Activated T-cell treated with anti-CD3 and anti-CD28 coated beads for 4 hours (primary cell): Measurements from ENCODE around the gene MGST2.
"Not testable (repeated sequence)": the region's sequence is repeated elsewhere in the genome, so short reads cannot be mapped to it uniquely, and the experiment has no call there.

Experiments used
- DNase-seq: peaks from one replicate; pipeline ENCODE4 v3.0.0-alpha.2; 2020

Gene MGST2

DNA sequence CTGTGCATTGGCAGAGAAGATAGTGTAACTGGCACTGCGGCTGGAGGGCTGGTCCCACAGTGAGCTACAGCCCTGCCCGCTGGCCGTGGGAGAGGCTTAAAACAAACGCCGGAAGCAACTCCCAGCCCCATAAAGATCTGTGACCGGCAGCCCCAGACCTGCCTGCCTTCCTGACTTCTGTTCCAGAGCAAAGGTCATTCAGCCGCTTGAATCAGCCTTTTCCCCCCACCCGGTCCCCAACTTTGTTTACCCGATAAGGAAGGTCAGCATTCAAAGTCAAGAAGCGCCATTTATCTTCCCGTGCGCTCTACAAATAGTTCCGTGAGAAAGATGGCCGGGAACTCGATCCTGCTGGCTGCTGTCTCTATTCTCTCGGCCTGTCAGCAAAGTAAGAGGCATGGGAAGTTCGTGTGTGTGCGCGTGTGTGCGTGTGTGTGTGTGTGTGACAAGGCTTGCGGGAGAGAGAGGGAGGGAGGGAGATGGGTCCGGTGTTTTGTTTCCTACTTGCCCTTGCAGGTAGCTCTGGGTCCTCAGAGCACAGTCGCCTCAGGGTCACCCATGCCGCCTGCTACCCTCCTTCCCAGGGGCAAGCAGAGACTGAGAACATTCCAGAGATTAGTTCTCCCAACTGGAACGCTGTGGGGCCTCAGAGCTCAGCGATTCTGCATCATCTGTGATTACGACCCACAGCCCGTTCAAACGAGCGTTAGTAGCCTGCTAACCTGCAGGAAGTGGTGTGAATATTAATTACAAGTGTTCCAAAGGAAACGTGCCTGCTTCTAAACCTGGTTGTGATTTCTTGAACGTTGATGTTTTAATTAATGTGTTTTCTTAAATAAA, at the start of gene MGST2:
TSS of gene MGST2 (plus strand) at position 130 of the 840 bp plus-strand sequence. CDS start at position 331, 201 bp downstream.
- no peak for DNase-seq

DNA sequence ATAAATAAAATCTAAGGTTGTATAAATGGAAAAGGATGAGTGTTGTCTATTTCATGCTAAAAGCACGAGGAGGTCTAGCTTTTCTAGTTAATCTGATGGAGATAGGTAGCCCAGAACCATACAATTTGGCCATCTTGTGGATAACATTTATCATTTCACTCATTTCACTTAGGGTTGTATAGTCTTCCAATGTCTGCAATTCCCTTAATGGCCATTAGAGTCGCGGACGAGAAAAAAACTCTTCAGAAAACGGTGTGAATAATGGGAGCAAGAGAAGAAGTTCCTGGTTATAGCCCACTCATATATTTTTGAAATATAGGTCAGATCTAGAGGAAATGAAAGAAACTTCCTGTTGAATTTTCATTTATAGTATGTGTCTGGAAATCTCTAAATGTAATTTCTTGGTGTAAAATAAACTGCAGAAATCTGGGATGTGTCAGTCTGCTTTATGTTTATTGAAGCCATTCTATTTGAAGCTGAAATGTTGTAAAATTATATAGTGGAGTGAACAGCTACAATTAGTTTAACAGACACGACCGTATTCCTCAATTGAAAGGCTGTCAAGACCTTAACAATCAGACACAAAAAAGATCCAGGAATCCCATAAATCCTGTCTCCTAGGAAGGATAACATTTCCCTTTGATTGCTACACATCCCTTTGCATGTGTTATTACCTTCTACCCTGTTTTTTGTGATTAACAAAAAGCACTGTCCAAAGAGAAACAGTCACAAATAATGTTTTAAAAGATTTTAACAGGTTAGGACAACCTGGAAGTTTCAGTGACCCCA, 47.7 kb upstream of the MGST2 start:
- DNase-seq, result no peak

DNA sequence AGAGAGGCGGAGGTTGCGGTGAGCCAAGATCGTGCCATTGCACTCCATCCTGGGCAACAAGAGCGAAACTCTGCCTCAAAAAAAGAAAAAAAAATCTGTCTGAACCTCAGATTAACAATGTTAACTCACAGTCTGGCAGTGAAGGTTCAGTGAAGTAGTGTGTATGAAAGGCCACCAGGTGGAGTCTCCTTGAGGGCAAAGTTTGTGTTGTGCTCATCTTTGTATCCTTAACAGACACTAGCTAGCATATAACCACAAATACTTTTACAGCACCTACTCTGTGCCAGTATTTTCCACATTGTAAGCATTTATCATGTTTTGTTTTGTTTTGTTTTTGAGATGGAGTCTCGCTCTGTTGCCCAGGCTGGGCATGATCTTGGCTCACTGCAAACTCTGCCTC, 46.0 kb upstream of the MGST2 start:
- no peak for DNase-seq

DNA sequence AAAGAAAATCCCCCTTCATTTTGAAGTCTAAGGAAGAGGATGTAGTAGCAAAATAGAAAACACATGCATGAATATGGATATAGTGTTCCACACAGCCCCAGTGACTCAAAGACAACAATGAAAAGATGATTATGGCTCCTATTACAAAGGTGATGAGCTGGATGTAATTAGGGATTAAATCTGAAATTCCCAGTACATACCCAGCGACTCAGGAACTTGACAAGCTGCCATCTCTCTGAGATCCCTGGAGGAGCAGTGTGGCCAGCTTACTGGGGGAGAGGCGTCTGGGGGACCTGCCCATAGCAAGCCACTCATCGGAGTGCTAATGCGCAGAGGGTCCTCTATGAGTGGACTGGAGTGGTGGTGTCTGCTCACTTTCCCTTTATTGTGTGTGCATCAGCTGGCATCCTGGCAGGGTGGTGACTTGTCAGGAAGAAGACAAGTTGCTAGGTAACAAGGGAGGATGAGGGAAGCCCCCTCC, 42.7 kb upstream of the MGST2 start:
- no peak for DNase-seq

DNA sequence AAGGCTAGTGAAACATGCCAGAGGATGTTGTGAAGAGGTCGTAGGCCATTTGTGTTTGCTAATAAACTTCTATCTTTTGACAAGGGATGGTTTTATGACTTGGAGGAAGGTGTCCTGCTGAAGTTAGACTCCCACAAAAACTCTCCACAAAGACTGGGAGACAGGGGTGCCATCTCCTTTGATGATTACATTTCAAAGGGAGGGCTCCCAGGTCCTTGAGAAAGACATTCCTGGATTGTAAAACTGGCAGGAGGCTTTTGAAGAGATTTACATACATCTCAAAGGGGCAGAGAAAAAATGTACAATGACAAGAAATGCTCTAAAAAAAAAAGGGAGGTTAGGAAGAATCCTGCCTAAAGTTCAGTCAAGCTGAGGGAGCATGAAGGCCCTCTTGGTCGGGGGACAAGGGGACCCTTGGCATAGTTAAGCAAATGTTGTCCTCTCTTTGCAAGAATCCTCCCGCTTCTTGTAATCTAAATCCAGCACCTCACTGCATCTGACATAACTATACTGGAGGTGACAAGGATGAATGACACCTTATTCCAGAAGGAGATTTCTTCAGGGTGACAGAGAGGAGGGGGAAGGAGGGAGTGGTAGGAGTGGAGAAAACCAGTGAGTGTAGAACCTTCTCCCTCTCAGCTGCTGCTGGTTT, 41.1 kb upstream of the MGST2 start:
- no peak for DNase-seq

DNA sequence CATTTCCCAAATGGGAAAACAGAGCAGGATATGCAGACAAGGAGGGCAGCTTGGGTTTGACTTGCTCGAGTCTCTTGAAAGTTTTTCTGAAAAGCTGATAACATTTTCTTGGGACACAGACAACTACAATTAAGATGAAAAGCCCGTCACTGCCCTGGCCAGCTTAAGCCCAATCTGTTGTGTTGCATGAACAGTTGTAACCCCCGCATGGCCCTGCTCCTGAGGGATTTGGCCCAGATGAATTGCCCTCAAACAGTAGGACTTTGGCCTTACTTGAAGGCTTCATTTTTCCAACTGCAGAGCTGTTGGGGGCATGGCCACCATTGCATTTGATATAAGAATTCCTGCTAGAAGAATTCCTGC, 40.5 kb upstream of the MGST2 start:
- no peak for DNase-seq

DNA sequence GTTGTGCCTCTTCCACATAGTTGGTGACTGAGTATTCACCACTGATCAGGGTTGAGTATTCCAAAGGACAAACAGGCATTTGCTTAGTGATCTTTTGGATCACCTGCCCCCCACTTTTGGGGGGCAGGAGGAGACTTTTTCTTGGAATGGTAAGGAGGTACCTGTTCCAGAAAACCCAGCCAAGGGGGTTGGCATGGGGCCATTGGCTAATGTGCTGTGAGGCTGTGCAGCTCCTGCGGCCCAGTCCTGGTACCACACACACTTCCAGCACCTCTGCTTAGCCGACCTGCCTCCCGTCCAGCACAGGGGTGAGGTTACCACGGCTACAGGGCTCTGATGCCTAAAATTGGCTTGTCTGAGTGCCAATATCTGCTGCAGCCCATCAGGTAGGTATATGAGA, 40.1 kb upstream of the MGST2 start:
- DNase-seq, result no peak

DNA sequence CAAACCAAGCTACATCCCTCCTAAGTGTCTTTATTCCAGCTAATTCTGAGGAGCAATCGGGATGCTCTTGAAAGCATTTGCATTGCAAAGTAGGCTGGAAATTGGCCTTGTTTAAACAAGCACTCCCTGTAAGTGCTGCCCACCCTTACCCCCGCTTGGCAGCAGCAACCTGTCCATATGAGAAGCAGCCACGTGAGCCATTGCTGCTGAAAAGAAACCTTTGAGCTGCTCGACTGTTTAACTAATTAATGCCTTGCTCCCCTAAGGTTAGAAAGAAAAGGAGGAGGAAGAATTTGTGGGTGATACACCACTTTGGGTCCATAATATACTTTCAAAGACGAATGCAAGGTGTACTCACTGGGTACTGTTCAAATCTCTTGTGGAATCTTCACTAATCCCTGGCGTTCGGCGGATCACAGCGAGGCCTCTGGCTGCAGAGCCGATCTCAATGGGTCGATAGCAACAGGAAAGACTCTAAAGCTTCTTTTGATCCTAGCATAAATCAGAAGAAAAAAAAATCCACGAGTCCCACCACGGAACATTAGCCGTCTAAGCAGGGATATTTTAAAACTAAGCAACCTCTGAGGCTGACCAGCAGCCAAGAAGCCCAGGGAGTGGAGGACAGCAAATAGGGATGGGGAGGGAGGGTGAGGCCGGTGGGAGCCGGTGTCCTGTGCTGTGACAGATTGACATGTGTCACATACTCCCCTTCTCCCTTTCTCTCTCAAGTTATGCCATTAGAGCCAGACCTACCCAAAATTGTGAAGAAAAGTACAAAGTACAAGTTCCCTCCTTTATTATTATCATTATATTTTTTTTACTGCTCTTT, 37.2 kb upstream of the MGST2 start:
- DNase-seq, result no peak

DNA sequence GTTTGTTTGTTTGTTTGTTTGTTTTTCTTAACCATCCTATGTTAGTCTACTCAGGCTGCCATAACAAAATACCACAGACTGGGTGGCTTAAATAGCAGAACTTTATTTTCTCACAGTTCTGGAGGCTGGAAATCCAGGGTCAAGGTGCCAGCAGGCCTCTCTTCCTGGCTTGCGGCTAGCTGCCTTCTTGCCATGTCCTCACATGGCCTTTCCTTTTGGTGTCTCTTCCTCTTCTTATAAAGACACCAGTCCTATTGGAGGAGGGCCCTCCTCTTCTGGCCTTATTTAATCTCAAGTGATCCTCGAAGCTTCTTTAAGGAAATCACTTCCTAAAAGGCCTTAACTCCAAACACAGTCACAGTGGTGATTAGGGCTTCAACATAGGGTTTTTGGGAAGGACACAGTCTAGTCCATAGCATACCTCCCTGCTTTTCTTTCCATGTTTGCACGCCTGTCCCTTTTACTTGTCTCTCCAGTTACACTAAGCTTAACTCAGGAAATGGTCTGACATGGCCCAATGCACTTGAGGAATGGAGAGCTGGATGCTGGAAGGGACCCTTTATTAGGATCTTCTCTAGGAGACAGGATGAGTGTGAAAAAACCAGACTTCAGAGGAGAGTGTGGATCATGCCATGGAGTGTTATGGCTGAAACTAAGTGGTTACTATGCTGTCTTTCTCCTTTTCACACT, 36.0 kb upstream of the MGST2 start:
- DNase-seq, result no peak

DNA sequence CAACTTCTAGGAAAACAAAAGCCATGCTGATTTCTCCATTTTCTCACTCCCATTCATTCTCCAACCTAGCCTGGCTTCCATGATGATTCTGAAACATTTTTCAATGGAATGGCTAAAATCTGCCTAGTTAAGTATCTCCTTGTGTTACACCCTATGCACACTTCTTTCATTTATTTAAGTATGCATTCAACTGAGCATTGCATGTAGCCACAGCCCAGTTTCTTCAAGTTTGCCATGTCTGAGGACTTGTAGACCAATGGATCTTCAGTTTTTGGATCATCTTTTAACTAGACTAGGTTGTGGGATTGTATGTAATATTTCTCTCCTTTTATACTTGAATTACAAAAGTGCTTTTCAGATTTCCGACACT, 35.5 kb upstream of the MGST2 start:
- no peak for DNase-seq

DNA sequence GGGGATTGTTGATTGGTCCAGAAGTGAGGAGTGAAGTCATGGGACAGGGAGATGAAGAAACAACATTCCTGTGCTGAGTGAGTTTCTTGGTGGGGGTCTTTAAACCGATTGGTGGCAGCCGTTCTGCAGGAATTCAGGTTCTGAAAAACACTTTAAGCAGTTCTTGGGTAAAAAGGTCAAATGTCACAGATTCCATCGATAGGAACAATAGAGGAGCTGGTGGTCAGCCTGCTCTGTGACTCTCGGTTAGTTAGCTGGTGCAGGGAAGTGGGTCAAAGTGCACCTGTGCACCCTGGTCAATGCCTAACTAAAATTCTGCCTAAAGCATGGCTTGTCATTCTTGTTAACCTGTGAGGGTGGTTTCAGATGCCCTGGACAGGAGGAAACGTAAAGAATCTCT, 34.6 kb upstream of the MGST2 start:
- no peak for DNase-seq

DNA sequence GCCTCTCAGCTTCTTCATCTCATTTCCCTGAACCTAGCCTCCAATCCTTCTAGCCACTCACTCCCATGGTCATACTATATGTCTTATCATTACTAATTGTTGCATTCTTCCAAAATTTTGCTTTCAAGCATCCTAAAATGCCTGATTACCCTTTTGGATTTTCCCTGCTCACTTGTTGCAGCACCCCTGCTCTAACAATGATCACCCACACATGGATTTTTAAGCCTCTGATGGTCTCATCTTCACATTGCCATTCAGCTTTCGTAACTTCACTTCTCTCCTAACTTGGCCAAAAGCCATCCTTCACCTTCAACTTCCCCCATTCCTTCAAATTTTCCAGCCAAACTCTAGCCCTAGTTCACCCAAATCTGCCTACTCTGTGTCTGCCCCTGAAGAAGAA, 33.8 kb upstream of the MGST2 start:
- DNase-seq, result no peak

DNA sequence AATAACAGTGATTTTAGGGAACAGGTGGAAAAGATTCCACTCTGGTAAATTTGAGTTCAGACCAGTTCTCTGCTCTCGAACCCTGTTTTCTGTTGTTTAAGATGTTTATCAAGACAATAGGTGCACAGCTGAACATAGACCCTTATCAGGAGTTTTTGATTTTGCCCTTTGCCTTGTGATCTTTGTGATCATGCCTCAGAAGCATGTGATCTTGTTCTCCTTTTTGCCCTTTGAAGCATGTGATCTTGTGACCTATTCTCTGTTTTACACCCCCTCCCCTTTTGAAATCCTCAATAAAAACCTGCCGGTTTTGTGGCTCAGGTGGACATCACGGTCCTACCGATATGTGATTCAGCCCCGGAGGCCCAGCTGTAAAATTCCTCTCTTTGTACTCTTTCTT, 32.9 kb upstream of the MGST2 start:
- not testable (repeated sequence) for DNase-seq

DNA sequence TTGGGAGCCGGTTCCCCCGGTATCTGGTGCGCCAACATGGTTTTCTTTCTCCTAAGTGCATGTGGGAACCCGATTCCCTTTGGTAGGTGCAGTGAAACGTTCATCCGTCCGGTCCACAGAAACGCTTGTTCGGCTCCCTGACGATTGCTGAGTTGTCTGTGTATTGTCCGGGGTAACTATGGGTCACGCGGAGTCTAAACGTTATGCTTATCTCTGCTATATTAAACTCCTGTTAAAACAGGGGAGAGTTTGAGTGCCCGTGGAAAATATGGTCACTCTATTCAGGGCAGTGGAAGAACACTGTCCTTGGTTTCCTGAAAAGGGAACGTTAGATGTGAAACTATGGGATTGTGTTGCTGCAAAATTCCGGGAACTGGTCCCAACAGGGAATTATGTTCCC, 32.4 kb upstream of the MGST2 start:
- DNase-seq, result no peak

DNA sequence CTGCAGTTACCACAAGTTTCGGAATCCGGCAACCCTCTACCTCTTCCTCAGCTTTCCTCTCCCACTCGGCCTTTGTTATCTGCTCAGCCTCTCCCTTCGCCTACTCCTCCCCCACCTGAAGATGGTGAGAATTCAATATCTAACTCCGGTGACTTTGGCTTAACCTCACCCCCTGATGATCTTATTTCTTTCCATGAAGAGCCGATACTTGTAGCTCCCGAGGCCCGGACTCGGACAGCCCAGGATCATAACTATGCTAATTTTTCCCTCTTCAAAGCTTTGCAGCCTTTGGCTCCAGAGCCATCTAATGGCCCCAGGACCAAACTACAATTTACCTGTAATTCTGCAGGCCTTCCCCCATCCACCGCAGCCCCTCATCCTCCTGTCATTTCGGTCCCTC, 32.0 kb upstream of the MGST2 start:
- no peak for DNase-seq

DNA sequence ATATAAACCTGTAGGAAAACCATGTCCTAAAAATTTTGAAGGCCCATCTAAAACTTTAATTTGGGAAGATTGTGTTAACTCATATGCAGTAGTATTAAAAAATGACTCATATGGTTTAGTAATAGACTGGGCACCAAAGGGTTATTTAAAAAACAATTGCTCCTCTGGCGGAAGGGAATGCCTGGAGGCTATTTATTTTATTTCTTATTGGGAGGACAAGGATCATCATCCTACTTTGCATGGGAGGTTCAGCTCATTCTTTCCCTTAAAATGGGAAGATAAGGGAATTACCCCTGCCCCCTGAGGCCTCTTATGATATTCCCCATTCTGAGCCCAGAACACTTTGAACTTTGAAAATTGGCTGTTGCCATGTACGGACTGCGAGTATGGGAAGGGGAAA, 29.7 kb upstream of the MGST2 start:
- no peak for DNase-seq

DNA sequence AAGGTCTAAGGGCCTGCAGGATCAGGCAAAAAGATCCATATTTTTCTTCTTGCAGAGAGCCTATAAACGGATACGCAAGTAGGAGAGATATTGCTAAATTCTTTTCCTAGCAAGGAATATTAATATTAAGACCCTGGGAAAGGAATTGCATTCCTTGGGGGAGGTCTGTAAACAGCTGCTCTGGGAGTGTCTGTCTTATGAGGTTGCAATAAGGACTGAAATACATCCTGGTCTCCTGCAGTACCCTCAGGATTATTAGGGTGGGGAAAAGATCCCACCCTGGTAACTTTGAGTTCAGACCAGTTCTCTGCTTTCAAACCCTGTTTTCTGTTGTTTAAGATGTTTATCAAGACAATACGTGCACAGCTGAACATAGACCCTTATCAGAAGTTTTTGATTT, 27.3 kb upstream of the MGST2 start:
- not testable (repeated sequence) for DNase-seq

DNA sequence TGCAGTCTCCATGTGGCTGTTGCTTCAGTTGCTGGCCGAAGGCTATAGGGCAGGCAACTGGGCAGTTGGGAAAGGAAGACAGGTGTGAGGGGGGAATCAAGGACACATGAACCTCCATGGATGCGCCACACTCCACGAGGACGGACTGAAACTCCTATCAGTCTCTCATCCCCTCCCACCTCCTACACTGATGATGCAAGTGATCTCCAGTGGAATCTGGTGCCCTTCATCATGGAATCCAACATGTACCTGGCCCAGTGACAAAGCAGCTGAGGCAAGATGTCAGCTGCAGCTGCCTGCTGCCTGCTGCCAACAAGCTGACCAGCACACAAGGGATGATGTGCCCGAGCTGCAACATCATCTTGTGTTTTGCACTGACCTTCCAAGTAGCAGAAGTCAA, 26.0 kb upstream of the MGST2 start:
- no peak for DNase-seq

DNA sequence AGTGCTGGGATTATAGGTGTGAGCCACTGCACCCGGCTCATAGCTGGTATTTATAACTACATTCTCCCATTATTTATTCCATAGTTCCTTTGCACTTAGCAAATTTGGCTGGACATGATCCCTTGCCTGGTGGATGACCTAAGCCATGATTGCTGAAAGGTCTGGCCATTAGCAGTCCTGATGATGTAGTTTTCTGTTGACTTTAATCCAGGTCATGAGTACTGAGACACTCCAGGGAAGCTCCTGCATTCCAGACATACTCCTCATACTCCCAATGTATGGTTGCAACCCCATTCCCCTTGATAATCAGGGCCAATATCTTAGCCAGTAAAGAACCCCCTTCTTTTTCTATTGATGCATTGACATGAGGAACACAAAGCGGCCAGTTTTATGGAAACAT, 24.4 kb upstream of the MGST2 start:
- no peak for DNase-seq

DNA sequence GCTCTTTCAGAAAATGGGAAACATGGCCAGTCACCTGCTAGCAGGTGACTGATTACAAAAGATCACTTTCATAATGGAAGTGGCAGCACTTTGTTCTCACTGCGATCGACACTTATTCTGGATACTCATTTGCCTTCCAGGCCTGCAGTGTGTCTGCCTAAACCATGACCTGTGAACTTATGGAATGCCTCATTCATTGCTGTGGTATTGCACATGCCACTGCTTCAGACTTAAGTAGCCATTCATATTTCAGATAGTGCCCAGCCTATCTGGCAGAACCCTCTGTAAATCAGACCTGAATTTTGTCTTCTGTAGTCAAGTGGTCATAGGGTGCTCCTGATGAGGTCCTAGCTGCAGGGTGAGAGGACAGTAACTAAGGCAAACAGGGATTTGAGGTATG, 23.3 kb upstream of the MGST2 start:
- no peak for DNase-seq

DNA sequence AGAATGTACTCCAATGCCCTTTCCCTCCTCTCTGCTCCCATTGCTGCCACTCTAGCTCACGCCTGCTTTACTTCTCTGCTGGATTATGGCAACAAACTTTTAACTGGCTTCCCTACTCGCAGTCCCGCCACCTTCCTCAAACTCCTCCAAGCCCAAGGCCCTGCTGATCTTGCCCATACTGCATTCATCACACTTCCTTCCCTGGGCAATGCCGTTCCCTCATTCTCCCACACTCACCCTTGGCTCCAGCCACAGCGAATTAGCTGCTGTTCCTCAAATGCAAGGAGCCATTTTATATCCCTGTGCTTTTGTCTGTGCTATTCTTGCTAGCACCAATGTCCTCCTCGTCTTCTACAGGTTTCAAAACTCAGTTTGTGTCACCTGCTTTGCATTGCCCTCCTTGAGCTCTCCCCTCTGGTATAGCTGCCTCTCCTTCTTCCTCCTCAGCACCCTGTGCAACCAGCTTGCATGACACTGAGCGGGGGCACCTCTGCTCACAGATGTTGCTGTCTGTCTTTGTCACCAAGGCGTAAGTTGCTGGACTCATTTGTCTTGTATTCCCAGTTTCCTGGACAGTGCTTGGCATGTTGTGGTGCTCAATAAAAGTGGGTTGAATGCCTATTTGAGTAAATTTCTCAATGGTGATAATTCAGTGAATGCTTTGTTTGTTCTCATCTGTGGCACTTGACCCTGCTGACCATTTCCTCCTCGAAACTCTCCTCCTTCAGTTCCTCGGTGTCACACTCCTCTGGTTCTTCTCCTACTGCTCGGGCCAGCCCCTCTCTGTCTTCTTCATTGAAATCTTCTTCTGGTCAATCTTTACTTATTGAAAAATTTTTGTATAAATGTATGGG, 22.4 kb upstream of the MGST2 start:
- no peak for DNase-seq
